HG03103 (cell line): ENCODE measurements around the gene FGF9.

ENCODE experiments used
- ATAC-seq: cut with Tn5 transposase; IDR thresholded peaks from one replicate; pipeline ENCODE4 v1.9.1; 2021; ENCODE audit warnings: low read depth; ENCODE audit not compliant: unreplicated experiment

Gene FGF9

GRCh38 chr13:21752501-21752900 is 81.6 kb downstream of the FGF9 start:
- ATAC-seq: no peak

GRCh38 chr13:21753117-21753729 is 82.3 kb downstream of the FGF9 start:
- no peak for ATAC-seq
